ENCODE measurements around the gene C13orf46. TPM values are rescaled to one million over a fixed set of nuclear protein-coding genes. Genes with fewer than 3 reads are reported as not detected.

C13orf46 gene
- polyA plus RNA-seq, 1 donor (not counting 4 experiments of a cell fraction or from before 2014, with no cell fraction given) = not detected

- H2AFZ ChIP-seq (ENCODE audit: control insufficient read depth, low read length) = no peak overlapping the region
- FAIRE-seq (no peak), DNase-seq (ENCODE audit: low read depth, low spot score) (no peak)
- H3K79me2 ChIP-seq (ENCODE audit: control insufficient read depth, insufficient read depth, low read length) = no peaks in the 10 kb centered on the region
- no peaks in the 10 kb centered on the region for H3K36me3 ChIP-seq (ENCODE audit: control insufficient read depth in 2 of 2, extremely low read depth in 1 of 2, insufficient read depth in 2 of 2, low read length in 2 of 2)
- H3K27ac ChIP-seq (ENCODE audit: control insufficient read depth, insufficient read depth, low read length) = no peak overlapping the region
- TF ChIP-seq EZH2 (IDR thresholded peaks at IDR 0.05; ENCODE audit: low read length) (no peak), CTCF (optimal IDR thresholded peaks at IDR 0.05 in 1 of 3, IDR thresholded peaks at IDR 0.05 in 1 of 3, conservative IDR thresholded peaks at IDR 0.05 in 1 of 3; ENCODE audit: extremely low read depth in 1 of 3, insufficient read depth in 2 of 3, low read length in 3 of 3) (no peak)
- no peak overlapping the region for H3K4me3 ChIP-seq (ENCODE audit: control insufficient read depth in 2 of 3, extremely low read depth in 1 of 3, insufficient read depth in 2 of 3, low read depth in 1 of 3, low read length in 3 of 3)
- no peaks in the 10 kb centered on the region for H4K20me1 ChIP-seq (ENCODE audit: control insufficient read depth, extremely low read depth, insufficient read depth, low read length)
- peaks cover 5% of the 10 kb centered on the region for H3K4me1 ChIP-seq (ENCODE audit: control insufficient read depth, extremely low read depth, insufficient read depth, low read length)
- no peaks in the 10 kb centered on the region for H3K9me1 ChIP-seq (ENCODE audit: control insufficient read depth, extremely low read depth, insufficient read depth, low read length)
- no peak overlapping the region for H3K9ac ChIP-seq (ENCODE audit: control insufficient read depth, extremely low read depth, insufficient read depth, low read length)
- dilution Hi-C loops (cut with MboI; ENCODE audit: extremely low pct_ligation_motif_present, low sequenced_read_pairs) = no loop called here
- H3K27me3 ChIP-seq (ENCODE audit: control insufficient read depth, extremely low read depth, insufficient read depth, low read length) = peaks cover 22% of the 10 kb centered on the region
- H3K4me2 ChIP-seq (ENCODE audit: control insufficient read depth, extremely low read depth, insufficient read depth, low read depth, low read length) = no peak overlapping the region
- no peaks in the 10 kb centered on the region for H3K9me3 ChIP-seq (ENCODE audit: control insufficient read depth, low read depth, low read length)
Observed at GRCh38 chr13:113942591-113943103, 31.2 kb downstream of the C13orf46 start.

GRCh38 chr13:113941571-113942191, 32.2 kb downstream of the C13orf46 start:
- FAIRE-seq (no peak), DNase-seq (ENCODE audit: low read depth, low spot score) (no peak)
- no peaks in the 10 kb centered on the region for H3K4me1 ChIP-seq (ENCODE audit: control insufficient read depth, extremely low read depth, insufficient read depth, low read length)
- H3K36me3 ChIP-seq (ENCODE audit: control insufficient read depth in 2 of 2, extremely low read depth in 1 of 2, insufficient read depth in 2 of 2, low read length in 2 of 2) = no peaks in the 10 kb centered on the region
- TF ChIP-seq EZH2 (IDR thresholded peaks at IDR 0.05; ENCODE audit: low read length) = no peak
- H3K9ac ChIP-seq (ENCODE audit: control insufficient read depth, extremely low read depth, insufficient read depth, low read length) = no peak overlapping the region
- no peaks in the 10 kb centered on the region for H3K9me3 ChIP-seq (ENCODE audit: control insufficient read depth, low read depth, low read length)
- no peak overlapping the region for H3K4me3 ChIP-seq (ENCODE audit: control insufficient read depth in 2 of 3, extremely low read depth in 1 of 3, insufficient read depth in 2 of 3, low read depth in 1 of 3, low read length in 3 of 3)
- H3K9me1 ChIP-seq (ENCODE audit: control insufficient read depth, extremely low read depth, insufficient read depth, low read length) = no peaks in the 10 kb centered on the region
- peaks cover 31% of the 10 kb centered on the region for H3K27me3 ChIP-seq (ENCODE audit: control insufficient read depth, extremely low read depth, insufficient read depth, low read length)
- H2AFZ ChIP-seq (ENCODE audit: control insufficient read depth, low read length) = no peak overlapping the region
- no peaks in the 10 kb centered on the region for H4K20me1 ChIP-seq (ENCODE audit: control insufficient read depth, extremely low read depth, insufficient read depth, low read length)
- H3K27ac ChIP-seq (ENCODE audit: control insufficient read depth, insufficient read depth, low read length) = no peak overlapping the region
- no peaks in the 10 kb centered on the region for H3K79me2 ChIP-seq (ENCODE audit: control insufficient read depth, insufficient read depth, low read length)
- dilution Hi-C loops (cut with MboI; ENCODE audit: extremely low pct_ligation_motif_present, low sequenced_read_pairs) = no loop called here
- no peak overlapping the region for H3K4me2 ChIP-seq (ENCODE audit: control insufficient read depth, extremely low read depth, insufficient read depth, low read depth, low read length)

- H3K36me3 ChIP-seq (ENCODE audit: control insufficient read depth in 2 of 2, extremely low read depth in 1 of 2, insufficient read depth in 2 of 2, low read length in 2 of 2) = no peaks in the 10 kb centered on the region
- no peak overlapping the region for H3K9ac ChIP-seq (ENCODE audit: control insufficient read depth, extremely low read depth, insufficient read depth, low read length)
- no peak overlapping the region for H2AFZ ChIP-seq (ENCODE audit: control insufficient read depth, low read length)
- H3K79me2 ChIP-seq (ENCODE audit: control insufficient read depth, insufficient read depth, low read length) = no peaks in the 10 kb centered on the region
- no peaks in the 10 kb centered on the region for H3K9me1 ChIP-seq (ENCODE audit: control insufficient read depth, extremely low read depth, insufficient read depth, low read length)
- dilution Hi-C loops (cut with MboI; ENCODE audit: extremely low pct_ligation_motif_present, low sequenced_read_pairs) = no loop called here
- H3K9me3 ChIP-seq (ENCODE audit: control insufficient read depth, low read depth, low read length) = no peaks in the 10 kb centered on the region
- TF ChIP-seq EZH2 (IDR thresholded peaks at IDR 0.05; ENCODE audit: low read length) (no peak), CTCF (optimal IDR thresholded peaks at IDR 0.05 in 1 of 3, IDR thresholded peaks at IDR 0.05 in 1 of 3, conservative IDR thresholded peaks at IDR 0.05 in 1 of 3; ENCODE audit: extremely low read depth in 1 of 3, insufficient read depth in 2 of 3, low read length in 3 of 3) (no peak)
- FAIRE-seq (no peak), DNase-seq (ENCODE audit: low read depth, low spot score) (no peak)
- no peak overlapping the region for H3K4me3 ChIP-seq (ENCODE audit: control insufficient read depth in 2 of 3, extremely low read depth in 1 of 3, insufficient read depth in 2 of 3, low read depth in 1 of 3, low read length in 3 of 3)
- no peak overlapping the region for H3K27ac ChIP-seq (ENCODE audit: control insufficient read depth, insufficient read depth, low read length)
- H3K4me1 ChIP-seq (ENCODE audit: control insufficient read depth, extremely low read depth, insufficient read depth, low read length) = no peaks in the 10 kb centered on the region
- H3K4me2 ChIP-seq (ENCODE audit: control insufficient read depth, extremely low read depth, insufficient read depth, low read depth, low read length) = no peak overlapping the region
- H4K20me1 ChIP-seq (ENCODE audit: control insufficient read depth, extremely low read depth, insufficient read depth, low read length) = no peaks in the 10 kb centered on the region
- H3K27me3 ChIP-seq (ENCODE audit: control insufficient read depth, extremely low read depth, insufficient read depth, low read length) = peaks cover 32% of the 10 kb centered on the region
Observed at GRCh38 chr13:113939944-113940297, 34.0 kb downstream of the C13orf46 start.
